Right lobe of liver (tissue), 4 donors: ENCODE results near the gene UBAP2L.

Experiments
- CTCF ChIP-seq, 4 donors: fragments of 200-600 bp in 3 of 4; fragments of 450-650 bp in 1 of 4; IDR thresholded peaks; one replicate each; pipeline versions ENCODE4 v1.5.1 to v1.8.0; 2016 to 2022; ENCODE audit warnings: antibody characterized with exemption in 4 of 4, mild to moderate bottlenecking in 2 of 4
- POLR2A ChIP-seq: fragments of 450-650 bp; IDR thresholded peaks from one replicate; pipeline ENCODE4 v1.6.1; 2017; ENCODE audit warnings: antibody characterized with exemption, mild to moderate bottlenecking
- donor health status: DM: no; HTN: no; CAD: no.
- donor health status: DM: no; HTN: no; CAD: no.
- donor health status: DM: no; HTN: yes; CAD: no.

GRCh38 chr1:154316704-154317103, 95.9 kb downstream of the UBAP2L start:
- TF ChIP-seq POLR2A, result no peak
- TF ChIP-seq CTCF (IDR thresholded peaks at IDR 0.05), result no peak
